ENCODE data around the gene RAB11FIP3. TPM values are rescaled to one million over a fixed set of nuclear protein-coding genes. Genes with fewer than 3 reads are reported as not detected.

RAB11FIP3 gene
- total and polyA plus RNA-seq, 9 donors = 18.0 to 58.1 (median 38.1) TPM

GRCh38 chr16:483341-484075, 58.1 kb downstream of the RAB11FIP3 start:
- H3K27ac ChIP-seq = no peak overlapping the region
- intact Hi-C loops (cut with DNase I) = no loop called here
- WGBS, 3 donors = 69 to 78% (median 70%) methylated on average over 14 of the region's 14 CpGs

GRCh38 chr16:489606-490005, 64.2 kb downstream of the RAB11FIP3 start:
- intact Hi-C loops (cut with DNase I) = no loop called here
- no peaks in the 10 kb centered on the region for H3K27me3 ChIP-seq
- no peak for DNase-seq
- no peak overlapping the region for H3K4me3 ChIP-seq
- WGBS, 3 donors = 90 to 92% (median 90%) methylated on average over 16 of the region's 16 CpGs
- H3K4me1 ChIP-seq (ENCODE audit: insufficient read depth) = no peaks in the 10 kb centered on the region
- no peaks in the 10 kb centered on the region for H3K36me3 ChIP-seq
- no peak overlapping the region for H3K27ac ChIP-seq
- TF ChIP-seq EP300 (IDR thresholded peaks at IDR 0.05) (no peak), POLR2A (IDR thresholded peaks at IDR 0.05) (no peak), CTCF (IDR thresholded peaks at IDR 0.05) (no peak)
- H3K9me3 ChIP-seq = no peaks in the 10 kb centered on the region

More at GRCh38 chr16:483341-484075, 58.1 kb downstream of the RAB11FIP3 start:
- H3K27me3 ChIP-seq = no peaks in the 10 kb centered on the region
- no peaks in the 10 kb centered on the region for H3K9me3 ChIP-seq
- no peaks in the 10 kb centered on the region for H3K36me3 ChIP-seq
- H3K4me1 ChIP-seq (ENCODE audit: insufficient read depth) = no peaks in the 10 kb centered on the region
- H3K4me3 ChIP-seq = no peak overlapping the region
- DNase-seq = no peak
- TF ChIP-seq POLR2A (IDR thresholded peaks at IDR 0.05) (no peak), EP300 (IDR thresholded peaks at IDR 0.05) (no peak), CTCF (IDR thresholded peaks at IDR 0.05) (no peak)

GRCh38 chr16:490768-491167, 65.3 kb downstream of the RAB11FIP3 start:
- H3K36me3 ChIP-seq = no peaks in the 10 kb centered on the region
- no peaks in the 10 kb centered on the region for H3K9me3 ChIP-seq
- no peak overlapping the region for H3K27ac ChIP-seq
- no peaks in the 10 kb centered on the region for H3K27me3 ChIP-seq
- no peak for DNase-seq
- intact Hi-C loops (cut with DNase I) = no loop called here
- 88 to 97% (median 90%) methylated on average over 10 of the region's 10 CpGs for WGBS, 3 donors
- no peaks in the 10 kb centered on the region for H3K4me1 ChIP-seq (ENCODE audit: insufficient read depth)
- no peak overlapping the region for H3K4me3 ChIP-seq
- TF ChIP-seq EP300 (IDR thresholded peaks at IDR 0.05) (no peak), CTCF (IDR thresholded peaks at IDR 0.05) (no peak), POLR2A (IDR thresholded peaks at IDR 0.05) (no peak)

GRCh38 chr16:491220-491919, 65.9 kb downstream of the RAB11FIP3 start:
- no peaks in the 10 kb centered on the region for H3K9me3 ChIP-seq
- DNase-seq = no peak
- H3K4me1 ChIP-seq (ENCODE audit: insufficient read depth) = no peaks in the 10 kb centered on the region
- intact Hi-C loops (cut with DNase I) = no loop called here
- 85 to 91% (median 86%) methylated on average over 19 of the region's 19 CpGs for WGBS, 3 donors
- TF ChIP-seq CTCF (IDR thresholded peaks at IDR 0.05) (no peak), POLR2A (IDR thresholded peaks at IDR 0.05) (no peak), EP300 (IDR thresholded peaks at IDR 0.05) (no peak)
- no peaks in the 10 kb centered on the region for H3K27me3 ChIP-seq
- no peak overlapping the region for H3K4me3 ChIP-seq
- H3K36me3 ChIP-seq = no peaks in the 10 kb centered on the region
- no peak overlapping the region for H3K27ac ChIP-seq

Measured in ovary (tissue), 9 donors.